Choroid plexus epithelial cell (primary cell): Measurements from ENCODE around the gene FOXN3.

Experiments used
- DNase-seq: peaks from one replicate; pipeline ENCODE4 v3.0.0-alpha.2; 2010; ENCODE audit warnings: low read depth
- H3K4me3 ChIP-seq: 2 replicates; pipeline ENCODE4 v1.5.1; 2011; ENCODE audit warnings: low read depth, mild to moderate bottlenecking, control low read depth, low read length, moderate library complexity
- CTCF ChIP-seq: conservative IDR thresholded peaks from 2 replicates; pipeline ENCODE4 v1.5.1; 2011; ENCODE audit warnings: low read depth, mild to moderate bottlenecking, control low read depth, inconsistent platforms, low read length, moderate library complexity

The FOXN3 gene

GRCh38 chr14:89221109-89221810 lies 195.8 kb downstream of the FOXN3 start:
- TF ChIP-seq CTCF, result no peak
- peak; percentile 88 for DNase-seq
- H3K4me3 ChIP-seq, result no peak overlapping the region

GRCh38 chr14:89219051-89219450 lies 198.0 kb downstream of the FOXN3 start:
- H3K4me3 ChIP-seq, result no peak overlapping the region
- no peak for TF ChIP-seq CTCF
- DNase-seq, result no peak

GRCh38 chr14:89217891-89218290 lies 199.1 kb downstream of the FOXN3 start:
- no peak for TF ChIP-seq CTCF
- no peak for DNase-seq
- no peak overlapping the region for H3K4me3 ChIP-seq

GRCh38 chr14:89215531-89215930 lies 201.5 kb downstream of the FOXN3 start:
- no peak for DNase-seq
- no peak overlapping the region for H3K4me3 ChIP-seq
- no peak for TF ChIP-seq CTCF

GRCh38 chr14:89215114-89215513 lies 201.9 kb downstream of the FOXN3 start:
- no peak for TF ChIP-seq CTCF
- no peak overlapping the region for H3K4me3 ChIP-seq

GRCh38 chr14:89214221-89214965 lies 202.6 kb downstream of the FOXN3 start:
- no peak overlapping the region for H3K4me3 ChIP-seq
- no peak for TF ChIP-seq CTCF
- no peak for DNase-seq

More at GRCh38 chr14:89215114-89215513, 201.9 kb downstream of the FOXN3 start:
- DNase-seq, result no peak
